NOMO-1 treated with DMSO at 0.1 percent for 48 hours (cell line): Measurements from ENCODE around the gene MMP12.
"Not testable (repeated sequence)": the region's sequence is repeated elsewhere in the genome, so short reads cannot be mapped to it uniquely, and the experiment has no call there.

Experiments
- DNase-seq: peaks from one replicate; lab custom pipeline; 2025; ENCODE audit not compliant: unreplicated experiment; lab: John Stamatoyannopoulos, UW

The MMP12 gene

GRCh38 chr11:102874852-102875251 lies at the start of gene MMP12:
Gene MMP12, minus strand, starts transcription at chr11:102874982. Its CDS starts 45 bp downstream, at chr11:102874937.
- no peak for DNase-seq

DNA sequence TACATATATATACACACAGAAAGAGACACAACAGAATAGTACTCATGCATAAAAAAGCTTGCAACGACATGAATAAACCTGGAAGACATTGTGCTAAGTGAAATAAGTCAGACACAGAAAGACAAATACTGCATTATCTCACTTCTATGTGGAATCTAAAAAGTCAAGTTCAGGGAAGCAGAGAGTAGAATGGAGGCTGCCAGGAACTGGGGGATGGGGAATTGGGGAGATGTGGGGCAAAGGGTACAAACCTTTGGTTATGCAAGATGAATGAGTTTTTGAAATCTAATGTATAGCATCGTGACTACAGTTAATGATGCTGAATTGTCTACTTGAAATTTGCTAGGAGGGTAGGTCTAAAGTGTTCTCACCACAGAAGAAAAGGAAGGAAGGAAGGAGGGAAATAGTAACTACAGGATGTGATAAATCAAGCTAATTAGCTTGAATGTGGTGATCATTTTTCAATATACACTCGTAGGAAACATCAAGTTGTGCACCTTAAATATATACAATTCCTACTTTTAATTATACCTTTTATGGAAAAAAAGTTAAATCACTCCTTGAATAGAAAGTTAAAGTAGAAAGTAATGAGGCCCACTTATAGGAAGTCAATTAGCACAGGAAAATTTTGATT lies 46.9 kb upstream of the MMP12 start:
- DNase-seq: peak; percentile 67

DNA sequence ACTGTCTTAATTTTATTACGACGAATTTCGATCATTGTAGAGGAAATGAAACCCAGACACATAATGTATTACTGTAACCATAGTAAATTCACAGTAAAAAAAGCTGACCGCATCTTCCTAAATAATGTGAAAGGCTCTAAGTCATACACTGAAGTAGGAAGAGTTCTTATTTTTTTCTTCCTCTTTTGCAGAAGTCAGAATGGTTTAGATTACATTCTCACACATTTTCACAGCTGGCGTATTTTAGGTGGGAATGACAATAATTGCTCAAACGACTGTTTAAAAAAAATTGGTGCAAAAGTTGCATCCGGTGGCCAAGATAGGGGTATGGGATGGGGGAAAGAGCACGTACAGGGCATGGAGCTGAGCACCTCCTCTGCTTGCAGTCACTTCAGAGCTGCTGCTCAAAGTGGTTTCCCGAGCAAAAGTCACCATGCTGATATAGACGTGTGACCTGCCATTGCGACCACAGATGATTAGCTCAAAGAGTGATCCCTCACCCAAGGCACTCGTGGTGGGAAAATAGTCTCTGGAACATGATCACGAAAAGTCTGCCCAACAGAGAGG lies 45.4 kb upstream of the MMP12 start:
- peak; percentile 98 for DNase-seq

- DNase-seq: no peak
Observed at GRCh38 chr11:102915044-102915375, 40.2 kb upstream of the MMP12 start.

GRCh38 chr11:102914238-102915043 lies 39.7 kb upstream of the MMP12 start:
- DNase-seq: peak; percentile 58

- no peak for DNase-seq
Observed at GRCh38 chr11:102912482-102912830, 37.7 kb upstream of the MMP12 start.

DNA sequence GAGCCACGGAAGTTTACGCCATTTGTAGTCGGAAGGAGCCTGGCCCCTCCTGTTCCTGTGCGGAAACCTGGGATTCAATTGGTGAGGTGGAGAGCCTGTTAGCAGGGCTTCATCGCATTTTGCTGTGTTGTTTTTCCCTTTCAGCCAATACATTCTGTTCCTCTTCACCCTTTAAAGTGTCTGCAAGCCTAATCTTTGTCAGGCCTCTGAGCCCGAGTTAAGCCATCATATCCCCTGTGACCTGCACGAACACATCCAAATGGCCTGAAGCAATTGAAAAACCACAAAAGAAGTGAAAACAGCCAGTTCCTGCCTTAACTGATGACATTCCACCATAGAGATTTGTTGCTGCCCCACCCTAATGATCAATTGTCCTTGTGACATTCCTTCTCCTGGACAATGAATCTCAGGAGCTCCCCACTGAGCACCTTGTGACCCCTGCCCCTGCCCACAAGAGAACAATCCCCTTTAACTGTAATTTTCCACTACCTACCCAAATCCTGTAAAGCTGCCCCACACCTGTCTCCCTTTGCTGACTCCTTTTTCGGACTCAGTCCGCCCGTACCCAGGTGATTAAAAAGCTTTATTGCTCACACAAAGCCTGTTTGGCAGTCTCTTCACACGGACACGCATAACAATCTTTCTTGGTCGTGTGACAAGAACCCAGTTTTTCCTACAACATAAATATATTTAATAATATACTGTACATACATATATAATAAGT lies 37.1 kb upstream of the MMP12 start:
- DNase-seq: no peak

DNA sequence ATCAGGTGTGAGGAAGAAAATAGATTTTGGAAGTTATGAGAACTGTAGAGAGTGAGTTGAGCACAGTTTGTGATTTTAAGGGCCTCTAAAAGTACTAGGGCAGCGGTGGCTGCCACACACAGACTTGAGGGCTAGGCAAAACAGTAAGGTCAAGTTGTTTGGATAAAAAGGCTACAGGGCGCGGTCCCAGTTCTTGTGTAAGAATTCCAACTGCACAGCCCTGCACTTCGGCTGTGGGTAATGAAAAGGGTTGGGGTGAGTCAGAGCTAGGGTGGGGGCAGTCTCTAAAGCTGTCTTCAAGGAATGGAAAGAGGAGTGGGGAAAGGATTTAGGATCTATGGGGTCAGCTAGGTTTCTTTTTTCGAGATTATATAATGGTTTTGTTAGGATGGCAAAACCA lies 31.1 kb upstream of the MMP12 start:
- DNase-seq: not testable (repeated sequence)

DNA sequence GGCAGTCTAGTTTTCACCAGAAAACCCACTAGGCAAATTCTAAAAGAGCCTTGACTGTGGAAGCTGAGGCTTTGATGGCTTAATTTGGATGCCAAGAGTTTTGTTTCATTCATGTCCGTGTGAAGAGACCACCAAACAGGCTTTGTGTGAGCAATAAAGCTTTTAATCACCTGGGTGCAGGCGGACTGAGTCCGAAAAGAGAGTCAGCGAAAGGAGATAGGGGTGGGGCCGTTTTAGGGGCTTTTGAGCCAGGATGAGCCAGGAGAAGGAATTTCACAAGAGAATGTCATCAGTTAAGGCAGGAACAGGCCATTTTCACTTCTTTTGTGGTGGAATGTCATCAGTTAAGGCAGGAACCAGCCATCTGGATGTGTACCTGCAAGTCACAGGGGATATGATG lies 29.1 kb upstream of the MMP12 start:
- not testable (repeated sequence) for DNase-seq

GRCh38 chr11:102900346-102900745 lies 25.6 kb upstream of the MMP12 start:
- no peak for DNase-seq

GRCh38 chr11:102891736-102892135 lies 17.0 kb upstream of the MMP12 start:
- DNase-seq: no peak

DNA sequence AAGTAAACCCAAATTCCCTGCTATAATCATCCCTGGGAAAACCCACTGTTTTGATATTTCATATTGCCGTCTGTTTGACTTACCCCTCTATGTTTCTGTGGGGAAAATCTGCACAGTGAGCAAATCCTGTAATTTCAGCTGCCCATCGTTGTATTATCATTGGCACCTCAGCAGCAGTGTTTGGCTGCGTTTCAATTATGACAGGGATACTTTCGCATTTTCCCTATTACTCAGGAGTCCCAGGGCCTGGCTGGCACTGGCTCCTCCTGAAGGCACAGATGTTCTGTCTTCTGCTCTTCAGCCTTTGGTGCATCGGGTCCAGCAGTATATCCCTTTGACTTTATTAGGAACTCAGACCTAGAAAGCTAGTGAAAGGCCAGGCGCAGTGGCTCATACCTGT lies 12.2 kb upstream of the MMP12 start:
- DNase-seq: no peak

GRCh38 chr11:102883141-102883540 lies 8.4 kb upstream of the MMP12 start:
- no peak for DNase-seq

DNA sequence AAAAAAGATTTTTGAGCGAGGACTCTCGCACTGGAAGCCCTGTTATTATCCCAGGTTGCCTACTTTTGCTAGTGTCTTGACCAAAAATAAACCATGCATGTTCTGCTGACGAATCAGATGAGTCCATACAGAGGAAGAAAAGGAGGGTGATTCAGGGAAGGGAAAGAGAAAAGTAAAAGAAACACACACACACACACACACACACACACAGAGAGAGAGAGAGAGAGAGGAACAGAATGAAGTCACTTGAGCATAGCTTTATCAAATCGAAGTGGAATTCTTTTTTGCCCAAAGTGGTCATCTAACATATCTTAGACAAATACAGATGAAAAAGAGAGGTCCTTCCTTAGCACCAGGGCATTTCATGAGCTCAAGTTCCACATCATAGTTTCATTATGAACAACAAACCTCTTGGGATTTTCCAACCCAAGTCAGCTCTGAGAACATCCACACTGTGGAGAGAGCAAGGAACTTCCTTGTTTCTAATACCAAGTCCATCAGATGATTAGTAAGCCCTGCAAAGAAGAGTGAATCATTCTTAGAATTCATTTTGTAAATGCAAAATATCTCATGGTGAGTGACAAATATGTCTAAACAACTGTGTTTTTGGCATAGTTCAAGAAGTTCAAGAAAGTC lies 7.7 kb upstream of the MMP12 start:
- peak; percentile 5 for DNase-seq

DNA sequence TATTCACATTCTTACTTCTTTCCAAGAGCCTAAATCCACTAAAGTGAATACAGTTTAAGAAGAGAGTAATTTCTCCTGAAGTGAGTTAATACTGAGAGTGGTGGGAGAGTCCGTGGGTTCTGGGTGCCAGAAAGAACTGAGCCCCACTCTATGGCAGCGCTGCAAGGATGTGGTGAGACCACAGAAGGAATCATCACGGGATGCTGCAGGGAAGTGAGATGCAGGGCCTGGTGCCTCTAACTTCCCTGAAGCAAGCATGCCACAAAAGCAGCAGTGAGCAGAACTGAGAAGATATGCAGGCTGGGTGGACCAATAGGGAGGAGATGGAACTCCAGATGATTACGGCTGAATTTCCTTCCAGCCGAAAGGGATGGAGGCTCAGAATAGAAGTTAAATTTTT lies 5.0 kb upstream of the MMP12 start:
- no peak for DNase-seq

- no peak for DNase-seq
Observed at GRCh38 chr11:102878595-102878994, 3.8 kb upstream of the MMP12 start.

DNA sequence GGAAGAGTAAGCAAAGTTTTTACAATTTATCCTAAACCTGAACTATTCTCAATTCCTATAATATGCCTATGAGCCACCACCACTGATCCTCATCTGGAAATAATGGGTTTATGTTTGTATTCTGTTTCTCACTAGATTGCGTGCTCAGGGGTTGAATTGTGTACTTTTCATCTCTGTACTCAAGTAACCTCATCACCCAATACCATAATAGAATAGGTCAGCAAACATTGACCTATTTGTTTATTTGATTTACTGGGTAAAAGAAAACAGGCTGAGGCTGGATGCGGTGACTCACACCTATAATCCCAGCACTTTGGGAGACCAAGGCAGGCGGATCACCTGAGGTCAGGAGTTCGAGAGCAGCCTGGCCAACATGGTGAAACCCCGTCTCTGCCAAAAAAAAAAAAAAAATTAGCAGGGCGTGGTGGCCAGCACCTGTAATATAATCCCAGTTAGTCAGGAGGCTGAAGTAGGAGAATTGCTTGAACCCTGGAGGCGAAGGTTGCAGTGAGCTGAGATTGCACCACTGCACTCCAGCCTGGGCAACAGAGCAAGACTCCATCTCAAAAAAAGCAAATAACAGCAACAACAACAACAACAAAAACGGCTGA lies 5.3 kb downstream of the MMP12 start:
- DNase-seq: not testable (repeated sequence)

GRCh38 chr11:102868339-102868738 lies 6.4 kb downstream of the MMP12 start:
- no peak for DNase-seq

DNA sequence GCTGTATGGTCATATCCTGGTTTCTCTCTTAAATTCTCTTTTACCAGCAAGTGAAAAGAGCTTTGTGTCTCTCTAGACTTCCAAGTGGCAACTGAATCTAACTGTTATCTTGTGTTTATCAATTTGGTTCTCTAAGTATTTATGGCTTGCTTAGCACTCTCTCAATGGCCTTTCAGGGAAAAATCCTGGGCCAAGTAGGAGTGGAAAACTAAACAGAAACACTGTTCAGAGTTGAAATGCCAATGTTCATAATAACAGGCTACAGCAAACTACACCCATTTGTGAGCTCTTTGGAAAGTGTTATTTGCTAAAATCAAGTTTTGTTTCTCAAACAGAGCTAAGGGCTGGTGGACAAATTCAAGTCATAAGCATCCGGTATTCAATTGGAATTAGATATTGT lies 10.1 kb downstream of the MMP12 start:
- no peak for DNase-seq

- DNase-seq: no peak
Observed at GRCh38 chr11:102853956-102854355, 20.8 kb downstream of the MMP12 start.

DNA sequence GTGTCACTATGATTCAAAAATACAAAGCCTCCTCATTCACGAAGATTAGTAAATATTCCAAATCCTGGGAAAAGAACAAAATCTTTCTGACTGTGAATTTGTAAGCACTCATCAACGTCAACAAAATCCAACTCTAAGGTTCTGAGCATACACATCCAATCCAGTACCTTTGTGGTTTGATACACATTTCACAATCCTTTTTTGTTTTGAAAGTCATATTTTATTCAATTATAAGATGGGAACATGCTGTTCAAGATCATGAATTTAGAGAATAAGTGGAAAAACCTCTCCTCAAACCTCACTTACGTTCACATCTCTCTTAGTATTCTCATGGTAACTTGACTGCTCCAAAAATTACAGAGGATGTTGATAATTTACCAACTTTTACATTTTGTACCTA lies 21.7 kb downstream of the MMP12 start:
- no peak for DNase-seq
